ENCODE results near the gene JPH4.

The JPH4 gene

DNA sequence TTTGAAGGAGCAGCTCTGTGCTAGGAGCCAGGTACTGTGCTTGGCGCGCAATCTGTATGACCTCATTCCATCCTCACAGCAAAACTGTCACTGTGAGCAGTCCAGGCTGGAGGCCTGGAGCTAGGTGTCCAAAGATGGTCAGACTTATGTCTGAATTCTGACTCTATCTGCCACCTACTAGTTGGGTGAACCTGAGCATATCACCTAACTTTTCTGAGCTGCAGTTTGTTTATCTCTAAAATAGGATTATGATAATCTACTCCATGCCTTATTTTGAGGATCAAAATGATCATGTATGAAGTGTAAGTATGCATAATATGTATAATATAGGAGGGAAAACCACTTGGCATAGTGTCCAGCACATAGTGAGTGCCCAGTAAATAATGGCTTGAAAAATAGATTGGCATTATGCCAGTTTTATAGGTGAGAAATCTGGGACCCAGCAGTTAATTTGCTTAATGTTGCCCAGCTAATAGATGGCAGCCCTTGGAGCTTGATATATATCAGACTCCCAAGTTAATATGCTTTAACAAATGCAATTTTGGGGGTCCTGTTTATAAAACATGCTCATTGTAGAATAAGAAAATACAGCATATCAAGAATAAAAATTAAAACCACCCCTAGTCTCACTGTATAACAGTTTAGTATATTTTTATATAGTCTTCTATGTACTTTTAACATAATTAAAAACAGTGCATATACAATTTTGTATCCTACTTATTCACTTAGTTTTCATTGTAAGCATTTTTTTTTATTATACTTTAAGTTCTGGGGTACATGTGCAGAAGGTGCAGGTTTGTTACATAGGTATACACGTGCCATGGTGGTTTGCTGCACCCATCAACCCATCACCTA lies 4.5 kb upstream of the JPH4 start:
- TF ChIP-seq, protein P1, sequence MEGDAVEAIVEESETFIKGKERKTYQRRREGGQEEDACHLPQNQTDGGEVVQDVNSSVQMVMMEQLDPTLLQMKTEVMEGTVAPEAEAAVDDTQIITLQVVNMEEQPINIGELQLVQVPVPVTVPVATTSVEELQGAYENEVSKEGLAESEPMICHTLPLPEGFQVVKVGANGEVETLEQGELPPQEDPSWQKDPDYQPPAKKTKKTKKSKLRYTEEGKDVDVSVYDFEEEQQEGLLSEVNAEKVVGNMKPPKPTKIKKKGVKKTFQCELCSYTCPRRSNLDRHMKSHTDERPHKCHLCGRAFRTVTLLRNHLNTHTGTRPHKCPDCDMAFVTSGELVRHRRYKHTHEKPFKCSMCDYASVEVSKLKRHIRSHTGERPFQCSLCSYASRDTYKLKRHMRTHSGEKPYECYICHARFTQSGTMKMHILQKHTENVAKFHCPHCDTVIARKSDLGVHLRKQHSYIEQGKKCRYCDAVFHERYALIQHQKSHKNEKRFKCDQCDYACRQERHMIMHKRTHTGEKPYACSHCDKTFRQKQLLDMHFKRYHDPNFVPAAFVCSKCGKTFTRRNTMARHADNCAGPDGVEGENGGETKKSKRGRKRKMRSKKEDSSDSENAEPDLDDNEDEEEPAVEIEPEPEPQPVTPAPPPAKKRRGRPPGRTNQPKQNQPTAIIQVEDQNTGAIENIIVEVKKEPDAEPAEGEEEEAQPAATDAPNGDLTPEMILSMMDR (IDR thresholded peaks at IDR 0.05), result no peak
- TF ChIP-seq ZFX (IDR thresholded peaks at IDR 0.05; ENCODE audit: borderline replicate concordance), result no peak
- H3K27ac ChIP-seq, result no peak overlapping the region

DNA sequence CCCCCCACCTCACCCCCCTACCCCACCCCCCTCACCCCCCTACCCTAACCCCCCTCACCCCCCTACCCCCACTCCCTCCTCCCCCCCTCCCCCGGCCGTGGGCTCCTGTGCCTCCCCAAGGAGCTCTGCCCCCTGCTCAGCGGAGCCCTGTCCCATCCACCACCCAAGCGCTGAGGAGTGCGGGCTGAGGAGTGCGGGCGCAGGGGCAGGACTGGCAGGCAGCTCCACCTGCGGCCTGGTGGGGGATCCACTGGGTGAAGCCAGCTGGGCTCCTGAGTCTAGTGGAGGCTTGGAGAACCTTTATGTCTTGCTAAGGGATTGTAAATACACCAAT lies 2.3 kb upstream of the JPH4 start:
- H3K27ac ChIP-seq, result no peak overlapping the region
- TF ChIP-seq ZFX (IDR thresholded peaks at IDR 0.05; ENCODE audit: borderline replicate concordance), result no peak
- TF ChIP-seq, protein P1 (IDR thresholded peaks at IDR 0.05), result no peak

DNA sequence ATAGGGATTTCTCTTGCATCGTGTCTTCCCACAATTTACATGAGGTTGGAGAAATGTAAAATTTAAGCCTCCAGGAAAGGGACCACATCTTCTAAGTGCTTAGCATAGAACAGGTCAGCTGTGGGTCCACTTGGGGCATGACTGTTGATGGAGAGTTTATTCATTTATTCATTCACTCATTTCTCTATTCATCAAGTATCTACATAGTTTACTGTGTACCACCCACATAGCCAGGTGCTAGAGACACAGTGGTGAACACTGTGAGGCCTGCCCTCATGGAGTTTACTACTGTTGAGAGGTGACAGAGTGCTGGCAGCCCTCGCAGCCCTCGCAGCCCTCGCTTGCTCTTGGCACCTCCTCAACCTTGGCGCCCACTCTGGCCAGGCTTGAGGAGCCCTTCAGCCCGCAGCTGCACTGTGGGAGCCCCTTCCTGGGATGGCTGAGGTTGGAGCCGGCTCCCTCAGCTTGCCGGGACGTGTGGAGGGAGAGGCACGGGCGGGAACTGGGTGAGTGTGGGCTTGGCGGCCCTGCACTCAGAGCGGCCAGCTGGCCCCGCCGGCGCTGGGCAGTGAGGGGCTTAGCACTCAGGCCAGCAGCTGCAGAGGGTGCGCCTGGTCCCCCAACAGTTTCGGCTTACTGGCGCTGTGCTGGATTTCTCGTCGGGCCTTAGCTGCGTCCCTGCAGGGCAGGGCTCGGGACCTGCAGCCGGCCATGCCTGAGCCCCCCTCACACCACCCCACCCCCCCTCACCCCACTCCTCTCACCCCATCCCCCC lies 1.7 kb upstream of the JPH4 start:
- H3K27ac ChIP-seq, result no peak overlapping the region
- no peak for TF ChIP-seq ZFX (IDR thresholded peaks at IDR 0.05; ENCODE audit: borderline replicate concordance)
- TF ChIP-seq, protein P1 (IDR thresholded peaks at IDR 0.05), result no peak

DNA sequence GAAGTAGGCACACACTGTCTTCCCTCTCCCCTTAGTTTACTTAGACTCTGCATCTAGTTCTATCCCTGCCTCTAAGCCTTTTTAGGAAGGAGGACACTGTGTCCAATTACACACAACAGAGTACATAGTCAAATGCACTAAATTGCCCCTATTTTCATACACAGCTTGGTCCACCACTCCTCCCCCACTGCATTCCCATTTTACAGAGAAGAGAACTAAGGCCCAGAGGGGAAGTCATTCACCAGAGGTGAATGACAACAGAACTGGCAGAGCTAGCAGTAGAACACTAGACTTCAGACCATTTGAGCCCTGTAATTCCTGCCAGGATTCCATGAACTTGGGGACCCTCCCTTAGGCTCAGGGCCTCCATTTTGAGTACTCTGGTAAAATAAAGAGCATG lies 1.1 kb upstream of the JPH4 start:
- H3K27ac ChIP-seq, result no peak overlapping the region
- TF ChIP-seq, protein P1 (IDR thresholded peaks at IDR 0.05), result no peak
- no peak for TF ChIP-seq ZFX (IDR thresholded peaks at IDR 0.05; ENCODE audit: borderline replicate concordance)

DNA sequence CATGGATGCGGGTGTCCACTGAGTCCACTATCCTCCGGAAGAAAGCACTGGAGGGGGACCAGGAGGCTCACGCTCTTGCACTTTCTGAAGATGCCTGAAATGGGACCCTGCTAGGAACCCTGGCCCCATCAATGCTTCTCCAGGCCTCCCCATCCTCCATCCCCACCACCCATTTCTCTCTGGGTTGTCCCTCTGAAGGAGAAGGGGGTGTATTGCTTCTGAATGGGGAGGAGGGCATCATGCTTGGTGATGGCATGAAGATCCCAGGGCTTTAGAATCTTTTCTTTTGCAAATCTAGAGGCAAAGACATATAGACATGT lies 681 bp upstream of the JPH4 start:
- TF ChIP-seq, protein P1 (IDR thresholded peaks at IDR 0.05), result no peak
- TF ChIP-seq ZFX (IDR thresholded peaks at IDR 0.05; ENCODE audit: borderline replicate concordance), result no peak
- H3K27ac ChIP-seq, result no peak overlapping the region

DNA sequence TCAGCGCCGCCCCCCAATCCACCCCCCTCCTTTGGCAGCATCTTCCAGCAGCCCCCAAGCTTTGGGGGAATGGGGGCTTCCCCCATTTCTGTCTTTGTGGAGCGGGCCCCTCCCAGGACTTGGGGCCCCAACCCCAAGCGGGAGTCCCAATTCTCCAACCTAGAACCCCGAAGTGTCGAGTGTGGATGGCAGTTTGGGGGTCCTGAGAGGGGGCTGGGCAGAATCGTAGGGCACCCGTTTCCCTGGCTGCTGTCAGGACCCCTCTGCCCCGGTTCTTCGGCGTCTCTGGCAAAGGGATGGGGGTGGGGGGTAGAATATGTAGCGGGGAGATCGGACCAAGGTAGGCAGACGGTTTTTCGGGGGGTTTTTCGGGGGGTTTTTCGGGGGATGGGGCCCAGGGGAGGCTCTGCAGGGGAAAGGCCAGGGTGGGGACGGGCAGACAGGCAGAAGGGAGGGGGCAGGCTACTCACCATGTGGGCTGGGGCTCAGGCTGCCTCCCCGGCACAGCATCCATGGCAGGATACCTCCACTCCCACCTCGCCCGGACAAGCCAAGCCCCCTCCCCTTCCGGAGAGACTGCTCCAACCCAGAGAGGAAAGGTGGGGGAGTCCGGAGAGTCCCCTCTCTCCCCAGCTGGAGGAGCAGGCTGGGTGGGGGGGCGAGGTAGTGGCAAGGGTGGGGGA lies 739 bp downstream of the JPH4 start:
- H3K27ac ChIP-seq, result no peak overlapping the region

More for the DNA sequence above, 739 bp downstream of the JPH4 start:
- TF ChIP-seq ZFX (IDR thresholded peaks at IDR 0.05; ENCODE audit: borderline replicate concordance), result no peak
- TF ChIP-seq, protein P1 (IDR thresholded peaks at IDR 0.05), result no peak
